ENCODE results near the gene FCHO2.

Gene FCHO2

DNA sequence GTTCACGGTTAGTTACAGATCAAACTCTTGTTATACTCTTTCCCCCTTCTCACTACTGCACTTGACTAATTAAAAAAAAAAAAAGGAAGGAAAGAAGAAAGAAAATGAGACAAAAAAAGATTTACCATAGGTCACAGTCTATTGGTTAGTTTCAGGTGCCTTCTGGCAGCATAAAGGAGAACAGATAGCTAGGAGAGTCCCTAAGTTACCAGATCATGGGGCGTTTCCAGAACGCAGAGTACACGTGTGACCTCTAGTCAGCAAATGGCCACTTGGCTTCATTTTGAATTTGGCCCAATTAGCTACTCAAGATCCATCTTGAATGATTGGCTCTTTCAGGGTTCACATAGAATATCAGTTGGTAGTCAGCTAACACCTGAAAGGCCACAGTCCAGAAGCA lies 144.3 kb downstream of the FCHO2 start:
- Histone ChIP-seq H3K4me1 (ENCODE audit: control insufficient read depth, insufficient read depth, low read length) (no peaks in the 10 kb centered on the region), H3K27me3 (ENCODE audit: control insufficient read depth, insufficient read depth, low read length, poor library complexity, severe bottlenecking) (no peaks in the 10 kb centered on the region), H3K9me3 (ENCODE audit: control insufficient read depth, low read length) (no peaks in the 10 kb centered on the region), H3K4me3 (ENCODE audit: insufficient read depth, low read depth, low read length) (no peak overlapping the region), H3K36me3 (ENCODE audit: control insufficient read depth, insufficient read depth, low read length) (no peaks in the 10 kb centered on the region), H3K27ac (ENCODE audit: insufficient read depth, low read depth, low read length, poor library complexity, severe bottlenecking) (no peak overlapping the region)
- 96 to 98% methylated on average over 3 of the region's 4 CpGs for WGBS, 2 experiments

DNA sequence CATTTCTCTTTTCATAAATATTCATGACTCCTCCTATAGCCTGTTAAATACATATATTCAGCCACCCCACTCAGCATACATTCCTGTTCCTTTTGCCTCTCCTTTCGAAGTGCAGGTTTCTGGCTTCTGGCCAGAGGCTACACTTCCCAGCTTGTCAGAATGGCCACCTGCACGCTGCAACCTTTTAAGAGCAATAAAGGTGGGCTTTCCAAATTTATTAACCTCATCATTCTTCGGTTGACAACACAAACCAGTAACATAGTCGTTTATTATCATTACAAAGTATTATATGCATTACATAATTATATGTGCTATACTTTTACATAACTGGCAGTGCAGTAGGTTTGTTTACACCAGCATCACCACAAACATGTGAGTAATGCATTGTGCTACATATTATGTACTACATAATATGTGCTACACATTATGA lies 148.0 kb downstream of the FCHO2 start:
- Histone ChIP-seq H3K27me3 (ENCODE audit: control insufficient read depth, insufficient read depth, low read length, poor library complexity, severe bottlenecking) (no peaks in the 10 kb centered on the region), H3K4me3 (ENCODE audit: insufficient read depth, low read depth, low read length) (no peak overlapping the region), H3K4me1 (ENCODE audit: control insufficient read depth, insufficient read depth, low read length) (no peaks in the 10 kb centered on the region), H3K27ac (ENCODE audit: insufficient read depth, low read depth, low read length, poor library complexity, severe bottlenecking) (no peak overlapping the region), H3K9me3 (ENCODE audit: control insufficient read depth, low read length) (no peaks in the 10 kb centered on the region), H3K36me3 (ENCODE audit: control insufficient read depth, insufficient read depth, low read length) (no peaks in the 10 kb centered on the region)
- WGBS, 2 experiments: 98% methylated on average over 3 of the region's 4 CpGs

DNA sequence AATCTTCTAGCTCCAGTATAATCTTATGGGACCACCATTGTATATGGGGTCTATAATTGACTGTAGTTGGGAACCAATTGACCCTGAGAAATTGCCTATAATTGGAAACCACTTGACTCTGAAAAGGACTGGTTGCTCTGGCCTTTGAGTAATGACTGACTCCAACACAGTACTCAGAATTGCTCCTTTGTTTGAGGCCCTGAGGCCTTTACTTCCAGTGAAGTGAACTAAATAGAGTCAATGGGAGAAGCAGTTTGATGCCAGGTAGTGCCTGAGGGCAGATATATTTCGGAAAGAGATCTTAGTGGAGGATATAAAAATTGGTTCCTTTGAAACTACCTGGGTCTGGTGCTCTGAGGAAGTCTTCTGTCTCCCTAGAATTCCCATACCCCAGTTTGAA lies 148.5 kb downstream of the FCHO2 start:
- Histone ChIP-seq H3K27ac (ENCODE audit: insufficient read depth, low read depth, low read length, poor library complexity, severe bottlenecking) (no peak overlapping the region), H3K27me3 (ENCODE audit: control insufficient read depth, insufficient read depth, low read length, poor library complexity, severe bottlenecking) (no peaks in the 10 kb centered on the region), H3K4me1 (ENCODE audit: control insufficient read depth, insufficient read depth, low read length) (no peaks in the 10 kb centered on the region), H3K4me3 (ENCODE audit: insufficient read depth, low read depth, low read length) (no peak overlapping the region), H3K36me3 (ENCODE audit: control insufficient read depth, insufficient read depth, low read length) (no peaks in the 10 kb centered on the region), H3K9me3 (ENCODE audit: control insufficient read depth, low read length) (no peaks in the 10 kb centered on the region)
- WGBS, 2 experiments: 88 to 89% methylated on average over 1 of the region's 1 CpG

DNA sequence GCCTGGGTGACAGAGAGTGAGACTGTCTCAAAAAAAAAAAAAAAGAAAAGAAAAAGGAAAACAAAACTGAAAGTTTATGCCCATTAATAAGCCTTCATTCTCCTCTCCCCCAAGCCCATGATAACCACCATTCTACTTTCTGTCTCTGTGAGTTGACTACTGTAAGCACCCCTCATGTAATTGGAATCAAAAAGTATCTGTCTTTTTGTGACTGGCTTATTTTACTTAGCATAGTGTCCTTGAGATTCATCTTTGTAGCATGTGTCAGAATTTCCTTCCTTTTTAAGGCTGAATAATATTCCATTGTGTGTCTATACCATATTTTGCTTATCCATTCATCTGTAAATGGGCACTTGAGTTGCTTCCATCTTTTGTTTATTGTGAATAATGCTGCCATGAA lies 150.5 kb downstream of the FCHO2 start:
- no peak overlapping the region for H3K27ac ChIP-seq (ENCODE audit: insufficient read depth, low read depth, low read length, poor library complexity, severe bottlenecking)
- no peaks in the 10 kb centered on the region for H3K36me3 ChIP-seq (ENCODE audit: control insufficient read depth, insufficient read depth, low read length)
- no peaks in the 10 kb centered on the region for H3K27me3 ChIP-seq (ENCODE audit: control insufficient read depth, insufficient read depth, low read length, poor library complexity, severe bottlenecking)
- no peak overlapping the region for H3K4me3 ChIP-seq (ENCODE audit: insufficient read depth, low read depth, low read length)
- H3K4me1 ChIP-seq (ENCODE audit: control insufficient read depth, insufficient read depth, low read length): no peaks in the 10 kb centered on the region
- H3K9me3 ChIP-seq (ENCODE audit: control insufficient read depth, low read length): no peaks in the 10 kb centered on the region

DNA sequence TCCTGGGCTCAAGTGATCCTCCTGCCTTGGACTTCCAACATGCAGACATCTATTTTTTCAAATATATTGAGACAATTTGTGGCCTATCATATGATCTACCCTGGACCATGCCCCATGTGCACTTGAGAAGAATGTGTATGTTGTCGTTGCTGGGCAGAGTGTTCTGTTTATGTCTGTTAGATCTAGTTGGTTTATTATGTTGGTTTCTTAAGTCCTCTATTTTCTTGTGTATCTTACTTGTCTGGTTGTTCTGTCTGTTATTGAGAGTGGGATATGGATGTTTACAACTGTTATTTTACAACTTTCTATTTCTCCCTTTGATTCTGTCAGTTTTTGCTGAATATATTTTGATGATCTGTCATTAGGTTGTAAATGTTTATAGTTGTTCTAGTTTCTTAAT lies 154.3 kb downstream of the FCHO2 start:
- Histone ChIP-seq H3K4me3 (ENCODE audit: insufficient read depth, low read depth, low read length) (no peak overlapping the region), H3K36me3 (ENCODE audit: control insufficient read depth, insufficient read depth, low read length) (no peaks in the 10 kb centered on the region), H3K9me3 (ENCODE audit: control insufficient read depth, low read length) (no peaks in the 10 kb centered on the region), H3K27ac (ENCODE audit: insufficient read depth, low read depth, low read length, poor library complexity, severe bottlenecking) (no peak overlapping the region), H3K4me1 (ENCODE audit: control insufficient read depth, insufficient read depth, low read length) (no peaks in the 10 kb centered on the region), H3K27me3 (ENCODE audit: control insufficient read depth, insufficient read depth, low read length, poor library complexity, severe bottlenecking) (no peaks in the 10 kb centered on the region)
- 91 to 97% methylated on average over 1 of the region's 1 CpG for whole genome bisulfite sequencing, 2 experiments

DNA sequence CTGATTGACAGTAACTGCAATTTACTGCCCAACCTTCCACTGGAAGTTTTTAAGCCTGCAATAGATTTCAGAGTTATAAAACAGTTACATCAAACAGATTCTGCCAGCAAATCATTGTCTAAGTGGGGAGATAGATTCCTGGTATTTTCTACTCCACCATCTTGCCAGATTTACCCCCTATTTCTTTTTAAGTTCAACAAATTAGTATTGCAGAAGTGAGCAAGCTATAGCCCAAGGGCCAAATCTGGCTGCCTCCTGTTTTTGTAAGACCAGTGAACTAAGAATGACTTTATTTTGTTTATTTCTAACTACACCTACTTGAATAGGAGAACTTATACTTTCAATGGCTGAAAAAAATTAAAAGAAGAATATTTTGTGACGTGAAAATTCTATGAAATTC lies 155.7 kb downstream of the FCHO2 start:
- Histone ChIP-seq H3K4me1 (ENCODE audit: control insufficient read depth, insufficient read depth, low read length) (no peaks in the 10 kb centered on the region), H3K36me3 (ENCODE audit: control insufficient read depth, insufficient read depth, low read length) (no peaks in the 10 kb centered on the region), H3K4me3 (ENCODE audit: insufficient read depth, low read depth, low read length) (no peak overlapping the region), H3K9me3 (ENCODE audit: control insufficient read depth, low read length) (no peaks in the 10 kb centered on the region), H3K27ac (ENCODE audit: insufficient read depth, low read depth, low read length, poor library complexity, severe bottlenecking) (no peak overlapping the region), H3K27me3 (ENCODE audit: control insufficient read depth, insufficient read depth, low read length, poor library complexity, severe bottlenecking) (no peaks in the 10 kb centered on the region)
- WGBS, 2 experiments: 90 to 96% methylated on average over 1 of the region's 1 CpG

DNA sequence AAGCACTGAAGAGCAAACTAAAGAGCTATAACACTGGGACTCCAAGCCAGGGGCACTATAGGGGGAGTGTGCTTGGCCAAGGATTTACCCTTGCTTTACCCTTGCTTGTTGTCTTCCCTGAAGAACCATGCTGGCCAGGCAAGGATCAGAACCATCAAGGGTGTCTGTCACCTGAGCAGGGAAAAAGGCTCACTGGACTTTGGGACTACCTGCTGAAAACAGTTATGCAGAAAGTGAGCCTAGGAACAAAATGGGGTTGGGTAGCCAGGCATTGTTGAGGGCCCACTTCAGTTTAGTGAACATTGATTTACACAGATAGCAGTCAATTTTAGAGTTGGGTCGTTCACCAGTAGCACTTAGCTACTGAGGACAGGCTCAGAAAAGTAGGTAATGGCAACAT lies 156.5 kb downstream of the FCHO2 start:
- H3K4me1 ChIP-seq (ENCODE audit: control insufficient read depth, insufficient read depth, low read length): no peaks in the 10 kb centered on the region
- WGBS, 2 experiments: 87 to 95% methylated on average over 1 of the region's 1 CpG
- no peaks in the 10 kb centered on the region for H3K27me3 ChIP-seq (ENCODE audit: control insufficient read depth, insufficient read depth, low read length, poor library complexity, severe bottlenecking)
- no peaks in the 10 kb centered on the region for H3K36me3 ChIP-seq (ENCODE audit: control insufficient read depth, insufficient read depth, low read length)
- no peak overlapping the region for H3K4me3 ChIP-seq (ENCODE audit: insufficient read depth, low read depth, low read length)
- H3K9me3 ChIP-seq (ENCODE audit: control insufficient read depth, low read length): no peaks in the 10 kb centered on the region
- H3K27ac ChIP-seq (ENCODE audit: insufficient read depth, low read depth, low read length, poor library complexity, severe bottlenecking): no peak overlapping the region

DNA sequence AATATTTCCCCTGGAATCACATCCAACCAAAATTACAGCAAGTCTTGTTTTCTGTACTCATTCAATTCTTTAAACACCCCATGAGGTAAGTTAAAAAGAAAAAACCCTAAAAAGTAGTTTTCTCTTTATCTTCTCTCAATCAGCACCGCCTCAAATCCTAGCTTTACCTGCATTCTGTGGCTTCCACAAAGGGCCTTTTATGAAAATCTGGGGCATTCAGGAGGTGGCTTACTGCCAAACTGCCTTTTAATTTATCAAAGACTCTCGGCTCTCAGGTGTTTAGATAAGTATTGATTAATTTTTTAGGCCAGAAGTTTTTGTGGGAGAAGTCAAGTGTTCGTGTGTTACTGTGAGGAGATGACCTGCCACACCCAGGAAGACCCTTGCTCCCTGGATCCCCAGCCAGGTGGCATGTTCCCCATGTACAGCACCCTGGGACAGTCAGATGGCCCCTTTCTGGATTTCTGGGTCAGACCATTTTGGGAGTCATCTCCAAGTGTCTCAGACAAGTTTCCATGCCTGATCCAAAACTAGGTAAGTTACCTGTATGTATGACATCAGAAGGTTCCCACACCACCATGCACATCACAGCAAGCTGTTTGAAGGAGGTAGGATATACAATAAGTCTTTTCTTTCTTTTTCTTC lies 158.3 kb downstream of the FCHO2 start:
- H3K27me3 ChIP-seq (ENCODE audit: control insufficient read depth, insufficient read depth, low read length, poor library complexity, severe bottlenecking): peaks cover 13% of the 10 kb centered on the region
- no peak overlapping the region for H3K27ac ChIP-seq (ENCODE audit: insufficient read depth, low read depth, low read length, poor library complexity, severe bottlenecking)
- no peaks in the 10 kb centered on the region for H3K4me1 ChIP-seq (ENCODE audit: control insufficient read depth, insufficient read depth, low read length)
- 91 to 95% methylated on average over 3 of the region's 3 CpGs for WGBS, 2 experiments
- no peaks in the 10 kb centered on the region for H3K36me3 ChIP-seq (ENCODE audit: control insufficient read depth, insufficient read depth, low read length)
- H3K9me3 ChIP-seq (ENCODE audit: control insufficient read depth, low read length): no peaks in the 10 kb centered on the region
- no peak overlapping the region for H3K4me3 ChIP-seq (ENCODE audit: insufficient read depth, low read depth, low read length)

DNA sequence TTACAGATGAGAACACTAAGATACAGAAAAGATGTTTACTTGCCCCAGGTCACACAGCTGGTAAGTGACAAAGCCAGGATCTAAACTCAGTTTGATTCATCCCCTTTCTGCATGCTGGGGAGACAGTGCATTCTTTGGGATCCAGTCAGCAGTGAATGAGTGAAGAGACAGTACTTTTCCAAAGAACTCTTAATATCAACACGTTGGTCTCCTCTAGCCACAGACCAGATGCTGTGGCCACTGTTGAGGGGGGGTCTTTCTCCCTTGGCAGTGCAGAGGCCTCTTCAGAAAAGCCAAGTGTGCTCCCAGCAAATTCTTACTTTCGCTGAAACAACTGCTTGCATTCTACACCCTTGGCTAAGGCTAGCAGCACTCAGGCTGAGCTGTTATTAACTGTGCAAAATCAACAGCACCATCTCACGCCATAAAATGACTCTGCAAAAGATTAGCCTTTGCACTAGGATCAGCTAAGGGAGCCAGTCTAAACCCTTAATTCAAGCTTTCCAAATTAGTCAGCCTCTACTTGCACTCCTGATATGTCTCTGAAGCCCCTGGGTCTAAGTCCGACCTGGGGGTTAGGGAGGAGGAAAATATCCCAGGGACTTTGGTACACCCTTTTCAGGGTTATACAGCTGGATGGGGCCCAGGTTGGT lies 159.7 kb downstream of the FCHO2 start:
- no peaks in the 10 kb centered on the region for H3K4me1 ChIP-seq (ENCODE audit: control insufficient read depth, insufficient read depth, low read length)
- H3K27ac ChIP-seq (ENCODE audit: insufficient read depth, low read depth, low read length, poor library complexity, severe bottlenecking): no peak overlapping the region
- H3K36me3 ChIP-seq (ENCODE audit: control insufficient read depth, insufficient read depth, low read length): no peaks in the 10 kb centered on the region
- H3K9me3 ChIP-seq (ENCODE audit: control insufficient read depth, low read length): no peaks in the 10 kb centered on the region
- H3K27me3 ChIP-seq (ENCODE audit: control insufficient read depth, insufficient read depth, low read length, poor library complexity, severe bottlenecking): peaks cover 26% of the 10 kb centered on the region
- 76 to 77% methylated on average over 4 of the region's 4 CpGs for WGBS, 2 experiments
- no peak overlapping the region for H3K4me3 ChIP-seq (ENCODE audit: insufficient read depth, low read depth, low read length)

DNA sequence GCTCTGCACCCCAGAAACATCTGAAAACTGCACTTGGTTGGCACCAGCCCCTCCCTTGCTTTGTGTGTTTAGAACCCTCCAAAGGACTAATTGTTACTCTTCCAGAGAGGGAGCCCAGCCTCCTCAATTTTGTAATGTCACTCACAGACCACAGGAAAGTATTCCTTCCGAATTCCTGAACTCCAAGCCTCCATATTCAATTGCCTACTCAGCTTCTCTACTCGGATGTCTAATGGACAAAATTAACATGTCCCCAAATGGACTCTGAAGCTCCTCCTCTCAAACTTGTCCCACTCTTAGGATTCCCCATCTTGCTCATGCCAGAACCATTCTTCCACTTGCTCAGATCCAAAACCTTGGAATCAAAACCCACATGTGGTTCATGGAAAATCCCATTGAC lies 160.7 kb downstream of the FCHO2 start:
- peaks cover 36% of the 10 kb centered on the region for H3K27me3 ChIP-seq (ENCODE audit: control insufficient read depth, insufficient read depth, low read length, poor library complexity, severe bottlenecking)

More for the DNA sequence above, 160.7 kb downstream of the FCHO2 start:
- H3K36me3 ChIP-seq (ENCODE audit: control insufficient read depth, insufficient read depth, low read length): no peaks in the 10 kb centered on the region
- H3K4me3 ChIP-seq (ENCODE audit: insufficient read depth, low read depth, low read length): no peak overlapping the region
- no peak overlapping the region for H3K27ac ChIP-seq (ENCODE audit: insufficient read depth, low read depth, low read length, poor library complexity, severe bottlenecking)
- peaks cover 4% of the 10 kb centered on the region for H3K4me1 ChIP-seq (ENCODE audit: control insufficient read depth, insufficient read depth, low read length)
- H3K9me3 ChIP-seq (ENCODE audit: control insufficient read depth, low read length): no peaks in the 10 kb centered on the region
- 84% methylated on average over 2 of the region's 2 CpGs for WGBS, 2 experiments
